ENCODE measurements around the gene RPAP2. TPM values are rescaled to one million over a fixed set of nuclear protein-coding genes. Genes with fewer than 3 reads are reported as not detected.

RPAP2 gene
- total RNA-seq, 1 experiment from 2014 or later, result 19.8 TPM

DNA sequence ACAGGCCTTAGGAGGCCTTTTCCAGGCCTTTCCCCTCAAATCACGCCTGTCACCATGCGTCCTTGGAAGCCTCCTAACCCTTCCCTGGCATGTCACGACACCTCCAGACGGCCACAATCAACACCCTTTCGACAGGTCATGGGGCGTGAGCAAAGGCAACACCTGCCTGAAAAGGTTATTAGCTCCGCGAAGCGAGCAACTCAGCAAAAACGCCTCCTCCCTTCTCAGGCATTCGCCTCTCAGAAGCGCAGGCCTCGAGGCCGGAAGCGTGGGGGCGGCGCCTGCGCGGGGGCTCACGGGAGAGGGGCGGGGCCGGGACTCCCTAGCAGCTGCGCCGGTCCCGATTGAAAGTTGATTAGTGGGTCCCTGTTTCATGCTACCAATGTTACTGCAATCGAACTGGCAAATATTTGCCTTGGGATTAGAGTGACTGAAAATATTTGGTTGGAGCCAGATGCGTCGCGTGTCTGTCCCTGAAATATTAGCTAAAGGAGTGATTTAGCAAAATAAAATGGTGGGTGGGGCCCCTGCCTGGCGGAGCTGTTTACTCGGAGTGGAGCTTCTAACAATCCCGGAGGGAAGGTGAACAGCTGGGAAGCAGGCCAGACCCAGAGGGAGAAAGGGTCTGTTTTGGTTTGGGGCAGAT is 143.0 kb downstream of the RPAP2 start (continued):
- TF ChIP-seq, protein P1, sequence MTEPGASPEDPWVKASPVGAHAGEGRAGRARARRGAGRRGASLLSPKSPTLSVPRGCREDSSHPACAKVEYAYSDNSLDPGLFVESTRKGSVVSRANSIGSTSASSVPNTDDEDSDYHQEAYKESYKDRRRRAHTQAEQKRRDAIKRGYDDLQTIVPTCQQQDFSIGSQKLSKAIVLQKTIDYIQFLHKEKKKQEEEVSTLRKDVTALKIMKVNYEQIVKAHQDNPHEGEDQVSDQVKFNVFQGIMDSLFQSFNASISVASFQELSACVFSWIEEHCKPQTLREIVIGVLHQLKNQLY (CRISPR knock-in tag; IDR thresholded peaks at IDR 0.05), result no peak
- TF ChIP-seq ZNF219 (CRISPR knock-in tag; IDR thresholded peaks at IDR 0.05; ENCODE audit: borderline replicate concordance), result no peak
- TF ChIP-seq NFATC4 (CRISPR knock-in tag; IDR thresholded peaks at IDR 0.05), result no peak
- no peak for TF ChIP-seq CREB1 (CRISPR knock-in tag; IDR thresholded peaks at IDR 0.05)
- TF ChIP-seq SOX15 (CRISPR knock-in tag; IDR thresholded peaks at IDR 0.05), result no peak
- no peak for TF ChIP-seq NR3C1 (CRISPR knock-in tag; conservative IDR thresholded peaks at IDR 0.05; ENCODE audit: low read depth)
- no peak for TF ChIP-seq ZNF317 (CRISPR knock-in tag; IDR thresholded peaks at IDR 0.05; ENCODE audit: borderline replicate concordance, low read depth)
- no peak for TF ChIP-seq PRDM15 (CRISPR knock-in tag; IDR thresholded peaks at IDR 0.05)
- TF ChIP-seq, protein P2, sequence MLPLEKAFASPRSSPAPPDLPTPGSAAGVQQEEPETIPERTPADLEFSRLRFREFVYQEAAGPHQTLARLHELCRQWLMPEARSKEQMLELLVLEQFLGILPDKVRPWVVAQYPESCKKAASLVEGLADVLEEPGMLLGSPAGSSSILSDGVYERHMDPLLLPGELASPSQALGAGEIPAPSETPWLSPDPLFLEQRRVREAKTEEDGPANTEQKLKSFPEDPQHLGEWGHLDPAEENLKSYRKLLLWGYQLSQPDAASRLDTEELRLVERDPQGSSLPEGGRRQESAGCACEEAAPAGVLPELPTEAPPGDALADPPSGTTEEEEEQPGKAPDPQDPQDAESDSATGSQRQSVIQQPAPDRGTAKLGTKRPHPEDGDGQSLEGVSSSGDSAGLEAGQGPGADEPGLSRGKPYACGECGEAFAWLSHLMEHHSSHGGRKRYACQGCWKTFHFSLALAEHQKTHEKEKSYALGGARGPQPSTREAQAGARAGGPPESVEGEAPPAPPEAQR (CRISPR knock-in tag; IDR thresholded peaks at IDR 0.05), result no peak
- TF ChIP-seq ZNF232 (CRISPR knock-in tag; IDR thresholded peaks at IDR 0.05), result no peak
- TF ChIP-seq TEAD1 (CRISPR knock-in tag; IDR thresholded peaks at IDR 0.05), result peak; percentile 52; the same call in 1 of the 2 replicates
- TF ChIP-seq, protein P3, sequence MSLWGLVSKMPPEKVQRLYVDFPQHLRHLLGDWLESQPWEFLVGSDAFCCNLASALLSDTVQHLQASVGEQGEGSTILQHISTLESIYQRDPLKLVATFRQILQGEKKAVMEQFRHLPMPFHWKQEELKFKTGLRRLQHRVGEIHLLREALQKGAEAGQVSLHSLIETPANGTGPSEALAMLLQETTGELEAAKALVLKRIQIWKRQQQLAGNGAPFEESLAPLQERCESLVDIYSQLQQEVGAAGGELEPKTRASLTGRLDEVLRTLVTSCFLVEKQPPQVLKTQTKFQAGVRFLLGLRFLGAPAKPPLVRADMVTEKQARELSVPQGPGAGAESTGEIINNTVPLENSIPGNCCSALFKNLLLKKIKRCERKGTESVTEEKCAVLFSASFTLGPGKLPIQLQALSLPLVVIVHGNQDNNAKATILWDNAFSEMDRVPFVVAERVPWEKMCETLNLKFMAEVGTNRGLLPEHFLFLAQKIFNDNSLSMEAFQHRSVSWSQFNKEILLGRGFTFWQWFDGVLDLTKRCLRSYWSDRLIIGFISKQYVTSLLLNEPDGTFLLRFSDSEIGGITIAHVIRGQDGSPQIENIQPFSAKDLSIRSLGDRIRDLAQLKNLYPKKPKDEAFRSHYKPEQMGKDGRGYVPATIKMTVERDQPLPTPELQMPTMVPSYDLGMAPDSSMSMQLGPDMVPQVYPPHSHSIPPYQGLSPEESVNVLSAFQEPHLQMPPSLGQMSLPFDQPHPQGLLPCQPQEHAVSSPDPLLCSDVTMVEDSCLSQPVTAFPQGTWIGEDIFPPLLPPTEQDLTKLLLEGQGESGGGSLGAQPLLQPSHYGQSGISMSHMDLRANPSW (CRISPR knock-in tag; conservative IDR thresholded peaks at IDR 0.05; ENCODE audit: low read depth), result no peak
- TF ChIP-seq RELA (CRISPR knock-in tag; IDR thresholded peaks at IDR 0.05; ENCODE audit: borderline replicate concordance), result no peak
- no peak for TF ChIP-seq CREM (CRISPR knock-in tag; IDR thresholded peaks at IDR 0.05)
- TF ChIP-seq MAX (CRISPR knock-in tag; IDR thresholded peaks at IDR 0.05), result peak; percentile 84
- TF ChIP-seq, protein P4, sequence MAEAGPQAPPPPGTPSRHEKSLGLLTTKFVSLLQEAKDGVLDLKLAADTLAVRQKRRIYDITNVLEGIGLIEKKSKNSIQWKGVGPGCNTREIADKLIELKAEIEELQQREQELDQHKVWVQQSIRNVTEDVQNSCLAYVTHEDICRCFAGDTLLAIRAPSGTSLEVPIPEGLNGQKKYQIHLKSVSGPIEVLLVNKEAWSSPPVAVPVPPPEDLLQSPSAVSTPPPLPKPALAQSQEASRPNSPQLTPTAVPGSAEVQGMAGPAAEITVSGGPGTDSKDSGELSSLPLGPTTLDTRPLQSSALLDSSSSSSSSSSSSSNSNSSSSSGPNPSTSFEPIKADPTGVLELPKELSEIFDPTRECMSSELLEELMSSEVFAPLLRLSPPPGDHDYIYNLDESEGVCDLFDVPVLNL (CRISPR knock-in tag; IDR thresholded peaks at IDR 0.05; ENCODE audit: borderline replicate concordance, low read depth), result no peak
- no peak for TF ChIP-seq MYBL2 (CRISPR knock-in tag; IDR thresholded peaks at IDR 0.05)
- no peak for TF ChIP-seq ZMAT4 (CRISPR knock-in tag; IDR thresholded peaks at IDR 0.05)
- TF ChIP-seq ZNF263 (CRISPR knock-in tag; IDR thresholded peaks at IDR 0.05; ENCODE audit: low read depth), result no peak
- no peak for TF ChIP-seq ELF4 (CRISPR knock-in tag; IDR thresholded peaks at IDR 0.05; ENCODE audit: low read depth)
- no peak for TF ChIP-seq HMGXB4 (CRISPR knock-in tag; IDR thresholded peaks at IDR 0.05)
- TF ChIP-seq ZNF121 (CRISPR knock-in tag; IDR thresholded peaks at IDR 0.05), result no peak
- no peak for TF ChIP-seq ATF3 (CRISPR knock-in tag; conservative IDR thresholded peaks at IDR 0.05)
- TF ChIP-seq OVOL2 (CRISPR knock-in tag; IDR thresholded peaks at IDR 0.05; ENCODE audit: borderline replicate concordance), result no peak
- no peak for TF ChIP-seq ESRRA (CRISPR knock-in tag; IDR thresholded peaks at IDR 0.05; ENCODE audit: borderline replicate concordance)
- no peak for TF ChIP-seq IRF2 (CRISPR knock-in tag; IDR thresholded peaks at IDR 0.05; ENCODE audit: borderline replicate concordance, low read depth)

All from WTC11 (cell line).